Kidney (tissue), 14 donors: ENCODE measurements around the gene AHR. TPM values are rescaled to one million over a fixed set of nuclear protein-coding genes. Genes with fewer than 3 reads are reported as not detected.
"Not testable (repeated sequence)": the region's sequence is repeated elsewhere in the genome, so short reads cannot be mapped to it uniquely, and the experiment has no call there.

Source experiments
- DNase-seq, 5 donors: peaks; one replicate each; pipeline ENCODE4 v3.0.0-alpha.2; 2013 to 2020
- FAIRE-seq: peaks from 2 replicates; lab custom pipeline; 2012; peaks lifted over from hg19 to GRCh38; lab: Jason Lieb, UNC
- H3K27ac ChIP-seq, 2 donors: one replicate each; pipeline ENCODE4 v1.7.0; 2013; ENCODE audit warnings: low read depth in 2 of 2, low read length in 2 of 2, inconsistent platforms in 1 of 2
- H3K27me3 ChIP-seq: one replicate; pipeline ENCODE4 v1.7.1; 2013; ENCODE audit warnings: low read length, inconsistent platforms; ENCODE audit not compliant: control insufficient read depth, insufficient read depth
- H3K36me3 ChIP-seq, 3 donors: one replicate each; pipeline versions ENCODE4 v1.7.0 to v1.7.1; 2013; ENCODE audit warnings: low read length in 3 of 3, control low read depth in 1 of 3, inconsistent platforms in 1 of 3; ENCODE audit not compliant: insufficient read depth in 3 of 3, control insufficient read depth in 2 of 3
- H3K4me1 ChIP-seq, 3 donors: one replicate each; pipeline versions ENCODE4 v1.7.0 to v1.7.1; 2013; ENCODE audit warnings: low read length in 3 of 3, inconsistent platforms in 1 of 3, low read depth in 1 of 3; ENCODE audit not compliant: control insufficient read depth in 2 of 3, insufficient read depth in 2 of 3
- H3K4me3 ChIP-seq, 3 donors: one replicate each; pipeline versions ENCODE4 v1.7.0 to v1.8.1; 2013; ENCODE audit warnings: low read length in 3 of 3, control low read depth in 1 of 3, inconsistent platforms in 1 of 3
- H3K9ac ChIP-seq, 3 donors: one replicate each; pipeline versions ENCODE4 v1.7.0 to v1.7.1; 2013; ENCODE audit warnings: low read length in 3 of 3, control low read depth in 1 of 3, inconsistent platforms in 1 of 3
- H3K9me3 ChIP-seq, 3 donors: one replicate each; pipeline versions ENCODE4 v1.7.0 to v1.7.1; 2013; ENCODE audit warnings: low read length in 3 of 3, control low read depth in 1 of 3, inconsistent platforms in 1 of 3; ENCODE audit not compliant: control insufficient read depth in 2 of 3, insufficient read depth in 1 of 3
- CTCF ChIP-seq: IDR thresholded peaks from 3 replicates; pipeline ENCODE4 v1.5.1; 2012; ENCODE audit warnings: mild to moderate bottlenecking, moderate library complexity, borderline replicate concordance; ENCODE audit not compliant: insufficient read depth; ENCODE audit errors: extremely low read depth
- intact Hi-C: fragments of 100-400 bp; cut with DNase I; formaldehyde crosslinking; loops from one replicate; pipeline ENCODE4 v1.11.1; 2022
- polyA plus RNA-seq: library from polyadenylated mRNA; stranded (reverse); fragments of 350-450 nt; fragmentation: Illumina TruSeq; extraction: RNeasy Lipid Tissue Mini Kit (QIAGEN cat#74804); gene quantifications from one replicate; pipeline ENCODE4 v1.2.3, GENCODE V29; 2014; ENCODE audit warnings: low read depth, low replicate concordance; ENCODE audit not compliant: insufficient read depth
- total RNA-seq: library from RNA; stranded (reverse); fragmentation: NEBNext Ultra II Directional; extraction: Animal tissue kit (Norgen Biotek cat#: 25700); gene quantifications from one replicate; pipeline ENCODE4 v1.2.1, GENCODE V29; 2021
- donor health status: control.
- donor health status: control.
- donor health status: control.
- donor health status: control.
- donor health status: control.
- donor health status: DM: yes; HTN: yes; CAD: no.
- donor health status: Normal renal cell carcinoma (clear cell type).

Gene AHR
- total and polyA plus RNA-seq, 2 donors from 2014 or later: 3.0 to 101 TPM

- Histone ChIP-seq H3K9me3 (no peaks in the 10 kb centered on the region), H3K4me3 (no peak overlapping the region), H3K4me1 (no peaks in the 10 kb centered on the region), H3K27me3 (no peaks in the 10 kb centered on the region), H3K36me3 (peaks cover 0 to 10% (median 6%) of the 10 kb centered on the region in 3 donors), H3K27ac (no peak overlapping the region), H3K9ac (no peak overlapping the region)
- no peak for TF ChIP-seq CTCF
- DNase-seq (no peak), FAIRE-seq (no peak)
- intact Hi-C loops: no loop called here
Measured at GRCh38 chr7:17342756-17343155, 44.3 kb downstream of the AHR start.

- DNase-seq (peak in 1 of 5 donors; percentile 6), FAIRE-seq (no peak)
- no peaks in the 10 kb centered on the region for H3K27me3 ChIP-seq
- intact Hi-C loops: no loop called here
- H3K9ac ChIP-seq: no peak overlapping the region
- H3K4me1 ChIP-seq: no peaks in the 10 kb centered on the region
- H3K36me3 ChIP-seq: no peaks in the 10 kb centered on the region
- H3K9me3 ChIP-seq: no peaks in the 10 kb centered on the region
- no peak overlapping the region for H3K27ac ChIP-seq
- no peak for TF ChIP-seq CTCF
- H3K4me3 ChIP-seq: no peak overlapping the region
Measured at GRCh38 chr7:17347401-17347800, 48.9 kb downstream of the AHR start.

- H3K4me1 ChIP-seq, H3K4me3 ChIP-seq, DNase-seq, H3K9ac ChIP-seq, intact Hi-C loops, FAIRE-seq, H3K27ac ChIP-seq, H3K9me3 ChIP-seq, H3K27me3 ChIP-seq, H3K36me3 ChIP-seq: not testable (repeated sequence)
Measured at GRCh38 chr7:17348932-17349331, 50.5 kb downstream of the AHR start.

- intact Hi-C loops, H3K9ac ChIP-seq, H3K4me3 ChIP-seq, FAIRE-seq, H3K27ac ChIP-seq, H3K36me3 ChIP-seq, H3K4me1 ChIP-seq, H3K27me3 ChIP-seq, DNase-seq, H3K9me3 ChIP-seq: not testable (repeated sequence)
Measured at GRCh38 chr7:17350321-17350720, 51.9 kb downstream of the AHR start.

- H3K4me3 ChIP-seq, FAIRE-seq, H3K4me1 ChIP-seq, DNase-seq, H3K36me3 ChIP-seq, H3K27ac ChIP-seq, H3K9ac ChIP-seq, H3K9me3 ChIP-seq, H3K27me3 ChIP-seq, intact Hi-C loops: not testable (repeated sequence)
Measured at GRCh38 chr7:17353650-17354419, 55.4 kb downstream of the AHR start.
